Esophagus squamous epithelium (tissue), 5 donors: Measurements from ENCODE around the gene SRSF3. TPM values are rescaled to one million over a fixed set of nuclear protein-coding genes. Genes with fewer than 3 reads are reported as not detected.

Experiments used
- DNase-seq: peaks from one replicate; lab custom pipeline; 2025; lab: John Stamatoyannopoulos, UW
- H3K27ac ChIP-seq, 4 donors: fragments of 200-600 bp; sonication (generic); one replicate each; pipeline ENCODE4 v1.5.1; 2016 to 2019; ENCODE audit warnings: mild to moderate bottlenecking in 1 of 4
- H3K27me3 ChIP-seq, 4 donors: fragments of 200-600 bp; sonication (generic); 1 replicate in 3 of 4; 2 replicates in 1 of 4; pipeline versions ENCODE4 v1.5.1 to v1.6.0; 2017 to 2021; ENCODE audit warnings: antibody characterized with exemption in 1 of 4
- H3K36me3 ChIP-seq, 3 donors: fragments of 200-600 bp; sonication (generic); one replicate each; pipeline ENCODE4 v1.5.1; 2016 to 2019
- H3K4me1 ChIP-seq, 3 donors: fragments of 200-600 bp; sonication (generic); one replicate each; pipeline ENCODE4 v1.5.1; 2017 to 2019
- H3K4me3 ChIP-seq, 4 donors: fragments of 200-600 bp; sonication (generic); 1 replicate in 3 of 4; 2 replicates in 1 of 4; pipeline ENCODE4 v1.5.1; 2016 to 2019; ENCODE audit warnings: mild to moderate bottlenecking in 2 of 4, moderate library complexity in 1 of 4
- H3K9me3 ChIP-seq, 3 donors: fragments of 200-600 bp; sonication (generic); one replicate each; pipeline ENCODE4 v1.5.1; 2016 to 2019
- POLR2A ChIP-seq, 4 donors: fragments of 450-650 bp; IDR thresholded peaks; one replicate each; pipeline ENCODE4 v1.6.1; 2017; ENCODE audit warnings: antibody characterized with exemption in 4 of 4, mild to moderate bottlenecking in 4 of 4, moderate library complexity in 3 of 4
- WGBS, 2 donors: methylation state at CpG; one replicate each; pipeline ENCODE4 v1.1.5; 2018; 5-methylcytosine and 5-hydroxymethylcytosine counted together
- intact Hi-C: fragments of 100-400 bp; cut with DNase I; formaldehyde crosslinking; loops from one replicate; pipeline ENCODE4 v1.15.0; 2022
- total RNA-seq, 4 donors: library from RNA; depleted of rRNA; stranded (reverse); fragments of >200 nt; gene quantifications; one replicate each; pipeline ENCODE4 v1.1.0, GENCODE V29; 2016
- TF ChIP-seq, protein P1 (sequence below), 6 experiments: fragments of 450-650 bp in 4 of 6; fragments of 200-600 bp in 2 of 6; sonication (generic) in 2 of 6; IDR thresholded peaks; one replicate each; pipeline ENCODE4 v1.5.1; 2016 to 2019; ENCODE audit warnings: antibody characterized with exemption in 6 of 6, mild to moderate bottlenecking in 4 of 6, moderate library complexity in 4 of 6
- donor health status: DM: yes; HTN: yes; CAD: no.

SRSF3 gene
- total RNA-seq, 4 donors from 2014 or later: 111 to 213 (median 185) TPM

DNA sequence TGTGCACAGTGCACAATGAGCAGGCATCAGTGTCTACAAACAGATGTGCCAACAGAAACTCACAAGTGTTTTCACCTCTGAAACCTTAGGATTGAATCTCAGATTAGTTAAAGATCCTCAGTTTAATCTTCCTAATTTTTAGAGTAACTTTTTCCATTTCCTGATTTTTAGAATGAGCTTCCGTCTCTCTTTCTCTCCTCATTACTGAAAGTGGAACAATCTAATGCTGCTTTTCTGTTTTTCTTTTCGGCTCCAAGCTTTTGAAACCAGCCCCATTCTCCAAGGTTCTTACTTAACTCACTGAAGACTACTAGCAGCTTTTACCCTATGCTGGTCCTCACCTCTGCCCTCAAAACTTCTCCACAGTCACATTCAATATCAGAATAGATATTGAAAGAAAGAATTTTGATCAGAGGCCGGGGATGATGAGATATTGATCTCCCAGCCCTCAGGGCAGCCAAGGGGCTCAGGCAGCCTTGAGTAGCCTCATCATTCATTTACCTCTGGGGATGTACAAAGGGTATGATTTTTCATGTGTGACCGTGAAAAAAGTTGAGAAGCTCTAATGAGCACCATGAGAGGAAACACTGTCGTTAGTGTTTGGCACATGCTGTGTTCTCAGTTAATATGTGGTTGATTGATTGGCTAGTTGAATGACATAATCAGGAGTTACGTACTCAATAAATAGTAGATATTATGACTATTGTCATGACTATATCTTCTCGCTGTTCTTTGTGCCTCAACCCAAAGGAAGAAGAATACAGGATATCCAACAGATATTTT, 35.0 kb upstream of the SRSF3 start:
- TF ChIP-seq POLR2A (IDR thresholded peaks at IDR 0.05): no peak
- TF ChIP-seq, protein P1, sequence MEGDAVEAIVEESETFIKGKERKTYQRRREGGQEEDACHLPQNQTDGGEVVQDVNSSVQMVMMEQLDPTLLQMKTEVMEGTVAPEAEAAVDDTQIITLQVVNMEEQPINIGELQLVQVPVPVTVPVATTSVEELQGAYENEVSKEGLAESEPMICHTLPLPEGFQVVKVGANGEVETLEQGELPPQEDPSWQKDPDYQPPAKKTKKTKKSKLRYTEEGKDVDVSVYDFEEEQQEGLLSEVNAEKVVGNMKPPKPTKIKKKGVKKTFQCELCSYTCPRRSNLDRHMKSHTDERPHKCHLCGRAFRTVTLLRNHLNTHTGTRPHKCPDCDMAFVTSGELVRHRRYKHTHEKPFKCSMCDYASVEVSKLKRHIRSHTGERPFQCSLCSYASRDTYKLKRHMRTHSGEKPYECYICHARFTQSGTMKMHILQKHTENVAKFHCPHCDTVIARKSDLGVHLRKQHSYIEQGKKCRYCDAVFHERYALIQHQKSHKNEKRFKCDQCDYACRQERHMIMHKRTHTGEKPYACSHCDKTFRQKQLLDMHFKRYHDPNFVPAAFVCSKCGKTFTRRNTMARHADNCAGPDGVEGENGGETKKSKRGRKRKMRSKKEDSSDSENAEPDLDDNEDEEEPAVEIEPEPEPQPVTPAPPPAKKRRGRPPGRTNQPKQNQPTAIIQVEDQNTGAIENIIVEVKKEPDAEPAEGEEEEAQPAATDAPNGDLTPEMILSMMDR (IDR thresholded peaks at IDR 0.05): no peak
- no peak overlapping the region for H3K4me3 ChIP-seq
- no peaks in the 10 kb centered on the region for H3K36me3 ChIP-seq
- H3K27ac ChIP-seq: peak overlapping the region in 3 of 4 donors; percentile 76 to 84 (median 83)
- no peaks in the 10 kb centered on the region for H3K9me3 ChIP-seq
- peaks cover 4 to 44% (median 10%) of the 10 kb centered on the region in 3 donors for H3K4me1 ChIP-seq
- no peak for DNase-seq
- intact Hi-C loops: no loop called here
- no peaks in the 10 kb centered on the region for H3K27me3 ChIP-seq
- WGBS, 2 donors: 75 to 83% methylated on average over 7 of the region's 7 CpGs

GRCh38 chr6:36560822-36561221, 33.3 kb upstream of the SRSF3 start:
- Histone ChIP-seq H3K9me3 (no peaks in the 10 kb centered on the region), H3K27ac (no peak overlapping the region), H3K27me3 (no peaks in the 10 kb centered on the region), H3K4me3 (no peak overlapping the region), H3K36me3 (no peaks in the 10 kb centered on the region), H3K4me1 (peaks cover 4 to 35% (median 10%) of the 10 kb centered on the region in 3 donors)
- TF ChIP-seq POLR2A (IDR thresholded peaks at IDR 0.05): no peak
- TF ChIP-seq, protein P1 (IDR thresholded peaks at IDR 0.05): no peak
- WGBS, 2 donors: 95 to 96% methylated on average over 4 of the region's 4 CpGs
- no peak for DNase-seq
- intact Hi-C loops: no loop called here

DNA sequence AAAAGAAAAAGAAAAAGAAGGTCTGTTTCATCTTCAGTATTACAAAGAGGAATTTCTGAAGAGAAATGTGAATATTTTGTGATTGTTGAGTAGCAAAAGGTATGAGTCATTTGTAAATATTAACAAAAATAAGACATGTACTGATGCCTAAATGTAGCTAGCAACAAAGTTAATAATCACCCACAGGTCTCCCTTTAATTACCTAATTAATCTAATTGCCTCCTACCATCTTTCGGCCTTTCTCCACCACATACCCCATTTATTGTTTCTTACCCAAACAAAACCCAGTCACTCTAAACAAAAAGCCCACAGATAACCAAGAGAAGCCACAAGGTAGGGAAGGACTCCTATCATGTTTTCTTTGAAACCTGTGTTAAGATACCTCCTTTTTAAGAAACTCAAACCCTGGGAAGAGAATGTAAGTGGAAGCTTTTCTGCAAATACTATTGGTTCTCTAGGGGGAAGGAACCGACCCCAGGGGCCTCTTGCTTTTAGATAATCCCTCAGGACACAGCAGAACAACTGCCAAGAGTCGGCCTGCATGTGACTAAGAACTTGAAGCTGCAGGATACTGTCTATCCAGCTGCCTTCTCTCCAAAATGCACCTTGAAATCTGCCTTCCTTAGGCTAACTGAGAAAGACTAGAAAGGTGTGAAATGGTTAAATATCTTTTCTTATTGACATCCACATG, 30.8 kb upstream of the SRSF3 start:
- H3K36me3 ChIP-seq: no peaks in the 10 kb centered on the region
- no peak for TF ChIP-seq POLR2A (IDR thresholded peaks at IDR 0.05)
- TF ChIP-seq, protein P1 (IDR thresholded peaks at IDR 0.05): no peak
- DNase-seq: no peak
- peaks cover 3 to 12% (median 4%) of the 10 kb centered on the region in 3 donors for H3K4me1 ChIP-seq
- 51 to 61% methylated on average over 3 of the region's 3 CpGs for WGBS, 2 donors
- H3K27me3 ChIP-seq: no peaks in the 10 kb centered on the region
- H3K27ac ChIP-seq: no peak overlapping the region
- H3K9me3 ChIP-seq: no peaks in the 10 kb centered on the region
- no peak overlapping the region for H3K4me3 ChIP-seq
- intact Hi-C loops: no loop called here

- WGBS, 2 donors: 92% methylated on average over 4 of the region's 4 CpGs
These were observed 30.3 kb upstream of the SRSF3 start for GRCh38 chr6:36563928-36564284.

More at GRCh38 chr6:36563928-36564284, 30.3 kb upstream of the SRSF3 start:
- H3K4me3 ChIP-seq: no peak overlapping the region
- no peaks in the 10 kb centered on the region for H3K9me3 ChIP-seq
- peaks cover 0 to 7% (median under 1%) of the 10 kb centered on the region in 3 donors for H3K4me1 ChIP-seq
- no peak for DNase-seq
- H3K36me3 ChIP-seq: no peaks in the 10 kb centered on the region
- H3K27ac ChIP-seq: no peak overlapping the region
- intact Hi-C loops: no loop called here
- no peaks in the 10 kb centered on the region for H3K27me3 ChIP-seq
- TF ChIP-seq, protein P1 (IDR thresholded peaks at IDR 0.05): no peak
- TF ChIP-seq POLR2A (IDR thresholded peaks at IDR 0.05): no peak
